ENCODE data around the gene NIM1K.

Gene NIM1K

GRCh38 chr5:43286623-43287022, 94.6 kb downstream of the NIM1K start:
- Histone ChIP-seq H3K36me3 (ENCODE audit: control insufficient read depth, insufficient read depth, low read length, severe bottlenecking) (peaks cover 56% of the 10 kb centered on the region), H3K4me3 (ENCODE audit: low read length) (no peak overlapping the region)
- DNase-seq (ENCODE audit: low read depth), result no peak

DNA sequence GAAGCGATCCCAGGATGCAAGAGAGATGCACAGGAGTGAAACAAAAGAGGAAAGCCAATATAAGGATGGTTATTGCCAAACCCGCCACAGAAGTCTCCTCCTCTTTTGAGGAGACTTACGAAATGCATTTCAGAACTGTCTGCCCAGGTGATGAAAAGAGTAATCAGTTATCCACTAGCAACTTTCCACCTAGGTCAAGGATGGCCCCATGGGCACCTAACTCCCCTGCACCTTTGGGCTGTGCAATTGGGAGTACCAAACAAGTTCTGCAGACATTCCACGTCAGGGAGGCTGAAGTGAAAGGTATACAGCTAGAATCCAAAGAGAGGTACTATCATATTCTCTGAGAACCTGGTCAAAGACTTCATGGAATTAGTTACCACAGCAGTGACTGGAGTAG, 95.5 kb downstream of the NIM1K start:
- no peaks in the 10 kb centered on the region for H3K9me3 ChIP-seq (ENCODE audit: control insufficient read depth, low read length)
- peaks cover 63% of the 10 kb centered on the region for H3K36me3 ChIP-seq (ENCODE audit: control insufficient read depth, insufficient read depth, low read length, severe bottlenecking)
- no peaks in the 10 kb centered on the region for H3K27me3 ChIP-seq (replicated peaks; ENCODE audit: control insufficient read depth, insufficient read depth, low read length)
- H3K4me3 ChIP-seq (ENCODE audit: low read length), result no peak overlapping the region
- H3K4me1 ChIP-seq (ENCODE audit: control insufficient read depth, insufficient read depth, low read length), result peaks cover 24% of the 10 kb centered on the region
- no peak overlapping the region for H3K9ac ChIP-seq (ENCODE audit: low read length)
- no peak for DNase-seq (ENCODE audit: low read depth)

More at GRCh38 chr5:43286623-43287022, 94.6 kb downstream of the NIM1K start:
- no peak overlapping the region for H3K9ac ChIP-seq (ENCODE audit: low read length)
- H3K4me1 ChIP-seq (ENCODE audit: control insufficient read depth, insufficient read depth, low read length), result peaks cover 24% of the 10 kb centered on the region
- no peaks in the 10 kb centered on the region for H3K9me3 ChIP-seq (ENCODE audit: control insufficient read depth, low read length)
- no peaks in the 10 kb centered on the region for H3K27me3 ChIP-seq (replicated peaks; ENCODE audit: control insufficient read depth, insufficient read depth, low read length)

GRCh38 chr5:43288269-43288831, 96.3 kb downstream of the NIM1K start:
- no peak overlapping the region for H3K4me3 ChIP-seq (ENCODE audit: low read length)
- peaks cover 72% of the 10 kb centered on the region for H3K36me3 ChIP-seq (ENCODE audit: control insufficient read depth, insufficient read depth, low read length, severe bottlenecking)
- H3K4me1 ChIP-seq (ENCODE audit: control insufficient read depth, insufficient read depth, low read length), result peaks cover 25% of the 10 kb centered on the region
- DNase-seq (ENCODE audit: low read depth), result no peak
- H3K27me3 ChIP-seq (replicated peaks; ENCODE audit: control insufficient read depth, insufficient read depth, low read length), result no peaks in the 10 kb centered on the region
- no peaks in the 10 kb centered on the region for H3K9me3 ChIP-seq (ENCODE audit: control insufficient read depth, low read length)
- H3K9ac ChIP-seq (ENCODE audit: low read length), result no peak overlapping the region

GRCh38 chr5:43290726-43291125, 98.7 kb downstream of the NIM1K start:
- peaks cover 40% of the 10 kb centered on the region for H3K4me1 ChIP-seq (ENCODE audit: control insufficient read depth, insufficient read depth, low read length)
- H3K9me3 ChIP-seq (ENCODE audit: control insufficient read depth, low read length), result no peaks in the 10 kb centered on the region
- no peaks in the 10 kb centered on the region for H3K27me3 ChIP-seq (replicated peaks; ENCODE audit: control insufficient read depth, insufficient read depth, low read length)
- peak overlapping the region; percentile 0 for H3K9ac ChIP-seq (ENCODE audit: low read length)
- DNase-seq (ENCODE audit: low read depth), result no peak
- H3K4me3 ChIP-seq (ENCODE audit: low read length), result no peak overlapping the region
- H3K36me3 ChIP-seq (ENCODE audit: control insufficient read depth, insufficient read depth, low read length, severe bottlenecking), result peaks cover 95% of the 10 kb centered on the region

DNA sequence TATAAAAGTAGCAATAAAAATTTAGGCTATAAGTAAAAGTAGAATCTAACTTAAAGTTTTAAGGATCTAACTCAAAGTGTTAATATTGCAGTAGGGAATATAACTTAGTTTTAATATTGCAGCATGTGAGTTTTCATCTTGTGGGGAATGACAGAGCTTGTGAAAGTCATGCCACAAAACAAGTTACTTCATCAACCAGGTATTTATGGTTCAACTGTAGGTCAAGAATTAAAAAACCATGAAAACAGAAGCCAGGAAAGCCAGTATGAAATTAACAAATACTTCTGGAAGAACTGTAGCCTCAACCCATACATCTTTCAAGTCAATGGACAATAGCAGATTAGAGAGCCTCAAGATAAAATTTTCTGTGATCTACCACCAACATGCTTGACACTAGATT, 102.2 kb downstream of the NIM1K start:
- Histone ChIP-seq H3K4me1 (ENCODE audit: control insufficient read depth, insufficient read depth, low read length) (peaks cover 45% of the 10 kb centered on the region), H3K9ac (ENCODE audit: low read length) (no peak overlapping the region), H3K36me3 (ENCODE audit: control insufficient read depth, insufficient read depth, low read length, severe bottlenecking) (peaks cover 98% of the 10 kb centered on the region), H3K9me3 (ENCODE audit: control insufficient read depth, low read length) (no peaks in the 10 kb centered on the region), H3K4me3 (ENCODE audit: low read length) (no peak overlapping the region), H3K27me3 (replicated peaks; ENCODE audit: control insufficient read depth, insufficient read depth, low read length) (no peaks in the 10 kb centered on the region)
- peak; percentile 36 for DNase-seq (ENCODE audit: low read depth)

GRCh38 chr5:43295202-43295601, 103.2 kb downstream of the NIM1K start:
- Histone ChIP-seq H3K36me3 (ENCODE audit: control insufficient read depth, insufficient read depth, low read length, severe bottlenecking) (peaks cover 96% of the 10 kb centered on the region), H3K4me3 (ENCODE audit: low read length) (no peak overlapping the region), H3K9me3 (ENCODE audit: control insufficient read depth, low read length) (no peaks in the 10 kb centered on the region), H3K27me3 (replicated peaks; ENCODE audit: control insufficient read depth, insufficient read depth, low read length) (no peaks in the 10 kb centered on the region), H3K4me1 (ENCODE audit: control insufficient read depth, insufficient read depth, low read length) (peaks cover 41% of the 10 kb centered on the region), H3K9ac (ENCODE audit: low read length) (no peak overlapping the region)
- no peak for DNase-seq (ENCODE audit: low read depth)

- Histone ChIP-seq H3K27me3 (replicated peaks; ENCODE audit: control insufficient read depth, insufficient read depth, low read length) (no peaks in the 10 kb centered on the region), H3K36me3 (ENCODE audit: control insufficient read depth, insufficient read depth, low read length, severe bottlenecking) (peaks cover 94% of the 10 kb centered on the region), H3K4me1 (ENCODE audit: control insufficient read depth, insufficient read depth, low read length) (peaks cover 32% of the 10 kb centered on the region), H3K4me3 (ENCODE audit: low read length) (no peak overlapping the region), H3K9ac (ENCODE audit: low read length) (no peak overlapping the region), H3K9me3 (ENCODE audit: control insufficient read depth, low read length) (no peaks in the 10 kb centered on the region)
- DNase-seq (ENCODE audit: low read depth), result no peak
These were observed 104.8 kb downstream of the NIM1K start for GRCh38 chr5:43296835-43297234.

GRCh38 chr5:43298443-43298842, 106.4 kb downstream of the NIM1K start:
- DNase-seq (ENCODE audit: low read depth), result no peak
- Histone ChIP-seq H3K36me3 (ENCODE audit: control insufficient read depth, insufficient read depth, low read length, severe bottlenecking) (peaks cover 92% of the 10 kb centered on the region), H3K4me3 (ENCODE audit: low read length) (no peak overlapping the region)

DNA sequence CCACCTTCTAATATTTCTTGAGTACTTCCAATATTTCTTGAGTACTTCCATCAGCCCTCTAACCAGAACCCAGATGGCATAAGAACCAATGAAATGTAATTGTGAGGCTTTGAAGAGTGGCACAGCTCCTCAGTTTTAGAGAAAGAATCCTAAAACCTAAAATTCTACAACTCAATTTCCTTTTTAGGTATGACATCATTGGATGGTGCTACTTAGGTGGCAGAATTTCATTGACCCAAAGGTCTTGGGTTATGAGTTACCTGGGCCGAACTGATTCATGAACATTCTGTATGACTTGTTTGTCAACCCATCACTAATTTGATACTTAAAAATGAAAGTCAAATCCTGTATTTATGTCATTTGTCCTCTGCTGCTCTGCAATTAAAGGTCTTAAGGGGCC, 108.1 kb downstream of the NIM1K start:
- no peaks in the 10 kb centered on the region for H3K9me3 ChIP-seq (ENCODE audit: control insufficient read depth, low read length)
- H3K4me1 ChIP-seq (ENCODE audit: control insufficient read depth, insufficient read depth, low read length), result peaks cover 41% of the 10 kb centered on the region
- H3K9ac ChIP-seq (ENCODE audit: low read length), result no peak overlapping the region
- DNase-seq (ENCODE audit: low read depth), result no peak
- peaks cover 85% of the 10 kb centered on the region for H3K36me3 ChIP-seq (ENCODE audit: control insufficient read depth, insufficient read depth, low read length, severe bottlenecking)
- H3K4me3 ChIP-seq (ENCODE audit: low read length), result no peak overlapping the region
- no peaks in the 10 kb centered on the region for H3K27me3 ChIP-seq (replicated peaks; ENCODE audit: control insufficient read depth, insufficient read depth, low read length)

More at GRCh38 chr5:43298443-43298842, 106.4 kb downstream of the NIM1K start:
- Histone ChIP-seq H3K27me3 (replicated peaks; ENCODE audit: control insufficient read depth, insufficient read depth, low read length) (no peaks in the 10 kb centered on the region), H3K9me3 (ENCODE audit: control insufficient read depth, low read length) (no peaks in the 10 kb centered on the region), H3K9ac (ENCODE audit: low read length) (no peak overlapping the region), H3K4me1 (ENCODE audit: control insufficient read depth, insufficient read depth, low read length) (peaks cover 40% of the 10 kb centered on the region)

DNA sequence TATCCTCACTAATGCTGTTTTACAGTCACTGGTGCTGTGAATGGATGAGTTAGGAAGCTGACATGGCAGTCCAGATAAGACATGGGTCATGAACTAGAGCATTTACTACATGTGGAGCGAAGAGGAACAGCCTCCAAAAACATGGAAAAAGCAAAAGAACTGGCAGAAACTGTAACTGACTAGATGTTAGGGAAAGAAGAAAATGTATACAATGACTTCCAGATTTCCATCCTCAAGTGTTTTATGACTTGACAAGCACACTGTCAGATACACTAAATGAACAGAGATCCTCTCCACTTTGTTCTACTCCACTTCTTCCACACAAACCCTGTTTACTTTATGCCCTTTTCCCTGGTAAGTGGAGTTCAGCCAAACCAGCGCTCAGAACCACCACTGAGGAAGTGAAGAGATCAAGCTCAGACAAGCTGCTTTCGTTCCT, 109.6 kb downstream of the NIM1K start:
- Histone ChIP-seq H3K4me1 (ENCODE audit: control insufficient read depth, insufficient read depth, low read length) (peaks cover 48% of the 10 kb centered on the region), H3K9me3 (ENCODE audit: control insufficient read depth, low read length) (no peaks in the 10 kb centered on the region), H3K27me3 (replicated peaks; ENCODE audit: control insufficient read depth, insufficient read depth, low read length) (no peaks in the 10 kb centered on the region), H3K9ac (ENCODE audit: low read length) (no peak overlapping the region), H3K36me3 (ENCODE audit: control insufficient read depth, insufficient read depth, low read length, severe bottlenecking) (peaks cover 71% of the 10 kb centered on the region), H3K4me3 (ENCODE audit: low read length) (no peak overlapping the region)
- no peak for DNase-seq (ENCODE audit: low read depth)

- H3K4me1 ChIP-seq (ENCODE audit: control insufficient read depth, insufficient read depth, low read length), result peaks cover 50% of the 10 kb centered on the region
- H3K9ac ChIP-seq (ENCODE audit: low read length), result no peak overlapping the region
- H3K27me3 ChIP-seq (replicated peaks; ENCODE audit: control insufficient read depth, insufficient read depth, low read length), result no peaks in the 10 kb centered on the region
- no peak for DNase-seq (ENCODE audit: low read depth)
- H3K9me3 ChIP-seq (ENCODE audit: control insufficient read depth, low read length), result no peaks in the 10 kb centered on the region
- H3K36me3 ChIP-seq (ENCODE audit: control insufficient read depth, insufficient read depth, low read length, severe bottlenecking), result peaks cover 70% of the 10 kb centered on the region
- peak overlapping the region; percentile 16 for H3K4me3 ChIP-seq (ENCODE audit: low read length)
These were observed 110.5 kb downstream of the NIM1K start for GRCh38 chr5:43302481-43302880.

DNA sequence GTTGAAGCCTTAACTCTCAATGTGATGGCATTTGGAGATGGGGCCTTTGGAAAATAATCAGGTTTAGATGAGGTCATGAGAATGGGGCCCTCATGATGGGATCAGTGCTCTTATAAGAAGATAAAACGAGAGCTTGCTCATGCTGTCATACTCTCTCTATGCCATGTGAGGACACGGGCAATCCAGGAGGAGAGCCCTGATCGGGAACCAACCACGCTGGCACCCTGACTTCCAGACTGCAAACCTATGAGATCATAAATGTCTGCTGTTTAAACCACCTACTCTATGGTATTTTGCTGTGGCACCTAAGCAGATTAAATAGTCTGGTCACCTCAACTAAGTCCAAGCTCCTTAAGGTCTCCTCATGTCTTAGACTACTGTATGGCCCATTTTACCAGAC, 111.2 kb downstream of the NIM1K start:
- no peaks in the 10 kb centered on the region for H3K9me3 ChIP-seq (ENCODE audit: control insufficient read depth, low read length)
- no peak for DNase-seq (ENCODE audit: low read depth)
- no peak overlapping the region for H3K4me3 ChIP-seq (ENCODE audit: low read length)
- H3K36me3 ChIP-seq (ENCODE audit: control insufficient read depth, insufficient read depth, low read length, severe bottlenecking), result peaks cover 70% of the 10 kb centered on the region
- no peaks in the 10 kb centered on the region for H3K27me3 ChIP-seq (replicated peaks; ENCODE audit: control insufficient read depth, insufficient read depth, low read length)
- peaks cover 57% of the 10 kb centered on the region for H3K4me1 ChIP-seq (ENCODE audit: control insufficient read depth, insufficient read depth, low read length)
- no peak overlapping the region for H3K9ac ChIP-seq (ENCODE audit: low read length)

All from adipocyte (in vitro differentiated cells).